Ureter (tissue), 1 donor: Measurements from ENCODE around the gene SART1. TPM values are rescaled to one million over a fixed set of nuclear protein-coding genes. Genes with fewer than 3 reads are reported as not detected.
"Not testable (repeated sequence)": the region's sequence is repeated elsewhere in the genome, so short reads cannot be mapped to it uniquely, and the experiment has no call there.

Source experiments
- DNase-seq: peaks from one replicate; pipeline ENCODE4 v3.0.0-alpha.2; 2020; ENCODE audit warnings: low spot score
- total RNA-seq: library from RNA; stranded (reverse); gene quantifications from one replicate; pipeline ENCODE4 v1.2.4, GENCODE V29; 2023
- donor health status: DM: yes; HTN: yes; CAD: no.

The SART1 gene
- total RNA-seq, 1 donor from 2014 or later = 48.6 TPM

GRCh38 chr11:65934014-65934413 is 27.5 kb upstream of the SART1 start:
- no peak for DNase-seq

GRCh38 chr11:65937766-65938165 is 23.8 kb upstream of the SART1 start:
- DNase-seq = no peak

GRCh38 chr11:65941720-65942310 is 19.7 kb upstream of the SART1 start:
- no peak for DNase-seq

GRCh38 chr11:65942531-65942930 is 19.0 kb upstream of the SART1 start:
- no peak for DNase-seq

- DNase-seq = no peak
These were observed 17.3 kb upstream of the SART1 start for GRCh38 chr11:65944191-65944590.

- DNase-seq = no peak
These were observed 16.8 kb upstream of the SART1 start for GRCh38 chr11:65944767-65945166.

- DNase-seq = no peak
These were observed 16.1 kb upstream of the SART1 start, which contains the start of gene TSGA10IP for GRCh38 chr11:65945430-65945911. Gene TSGA10IP, plus strand, starts transcription at chr11:65945480. Its CDS starts 196 bp downstream, at chr11:65945676.

- DNase-seq = no peak
These were observed 15.5 kb upstream of the SART1 start for GRCh38 chr11:65945941-65946558.

GRCh38 chr11:65946655-65947054 is 14.9 kb upstream of the SART1 start:
- DNase-seq = no peak

GRCh38 chr11:65947133-65947532 is 14.4 kb upstream of the SART1 start:
- no peak for DNase-seq

GRCh38 chr11:65947603-65948125 is 13.9 kb upstream of the SART1 start:
- DNase-seq = no peak

- not testable (repeated sequence) for DNase-seq
These were observed 10.8 kb upstream of the SART1 start for GRCh38 chr11:65950711-65951110.

GRCh38 chr11:65951641-65952040 is 9.9 kb upstream of the SART1 start:
- not testable (repeated sequence) for DNase-seq

- no peak for DNase-seq
These were observed 9.4 kb upstream of the SART1 start for GRCh38 chr11:65952052-65952521.

GRCh38 chr11:65953471-65953870 is 8.1 kb upstream of the SART1 start:
- DNase-seq = no peak

GRCh38 chr11:65954771-65955170 is 6.8 kb upstream of the SART1 start:
- DNase-seq = no peak

- no peak for DNase-seq
These were observed 3.2 kb upstream of the SART1 start for GRCh38 chr11:65958291-65958690.

GRCh38 chr11:65958774-65959420 is 2.6 kb upstream of the SART1 start:
- no peak for DNase-seq

- DNase-seq = no peak
These were observed 689 bp upstream of the SART1 start for GRCh38 chr11:65960824-65961266.

- DNase-seq = no peak
These were observed 619 bp downstream of the SART1 start for GRCh38 chr11:65962141-65962564.

GRCh38 chr11:65964906-65965305 is 3.4 kb downstream of the SART1 start:
- no peak for DNase-seq

- no peak for DNase-seq
These were observed 4.6 kb downstream of the SART1 start for GRCh38 chr11:65965986-65966762.
